Stimulated activated naive B cell treated with anti-CD40 and anti-IgM and Interleukin-4, amounts not matched to agents 10 μg/mL and 1 μg/mL and 100 μg/mL, for 72 hours (primary cell): ENCODE results near the gene ZNF423.

Experiments
- ATAC-seq, 2 donors: fragments of 150-1000 bp; cut with Tn5 transposase; replicated peaks; 2 replicates each; pipeline ENCODE4 v1.10.0; 2021; ENCODE audit warnings: moderate library complexity in 1 of 2
- DNase-seq: peaks from one replicate; pipeline ENCODE4 v3.0.0; 2021
- H3K27ac Mint-ChIP-seq: one replicate; pipeline ENCODE4 v1.8.0; 2022; ENCODE audit warnings: mild to moderate bottlenecking, mixed read lengths
- H3K27me3 Mint-ChIP-seq, 2 donors: one replicate each; pipeline ENCODE4 v1.8.0; 2022; ENCODE audit warnings: mixed read lengths in 2 of 2
- H3K36me3 Mint-ChIP-seq, 2 donors: one replicate each; pipeline ENCODE4 v1.8.0; 2022; ENCODE audit warnings: mixed read lengths in 2 of 2, mild to moderate bottlenecking in 1 of 2
- H3K4me1 Mint-ChIP-seq, 2 donors: one replicate each; pipeline ENCODE4 v1.8.0; 2022; ENCODE audit warnings: mixed read lengths in 2 of 2, mild to moderate bottlenecking in 1 of 2
- H3K4me3 Mint-ChIP-seq, 2 donors: one replicate each; pipeline ENCODE4 v1.8.0; 2022; ENCODE audit warnings: mild to moderate bottlenecking in 2 of 2, mixed read lengths in 2 of 2, moderate library complexity in 1 of 2
- H3K9me3 Mint-ChIP-seq, 2 donors: one replicate each; pipeline ENCODE4 v1.8.0; 2022; ENCODE audit warnings: mixed read lengths in 2 of 2, mild to moderate bottlenecking in 1 of 2

Gene ZNF423

DNA sequence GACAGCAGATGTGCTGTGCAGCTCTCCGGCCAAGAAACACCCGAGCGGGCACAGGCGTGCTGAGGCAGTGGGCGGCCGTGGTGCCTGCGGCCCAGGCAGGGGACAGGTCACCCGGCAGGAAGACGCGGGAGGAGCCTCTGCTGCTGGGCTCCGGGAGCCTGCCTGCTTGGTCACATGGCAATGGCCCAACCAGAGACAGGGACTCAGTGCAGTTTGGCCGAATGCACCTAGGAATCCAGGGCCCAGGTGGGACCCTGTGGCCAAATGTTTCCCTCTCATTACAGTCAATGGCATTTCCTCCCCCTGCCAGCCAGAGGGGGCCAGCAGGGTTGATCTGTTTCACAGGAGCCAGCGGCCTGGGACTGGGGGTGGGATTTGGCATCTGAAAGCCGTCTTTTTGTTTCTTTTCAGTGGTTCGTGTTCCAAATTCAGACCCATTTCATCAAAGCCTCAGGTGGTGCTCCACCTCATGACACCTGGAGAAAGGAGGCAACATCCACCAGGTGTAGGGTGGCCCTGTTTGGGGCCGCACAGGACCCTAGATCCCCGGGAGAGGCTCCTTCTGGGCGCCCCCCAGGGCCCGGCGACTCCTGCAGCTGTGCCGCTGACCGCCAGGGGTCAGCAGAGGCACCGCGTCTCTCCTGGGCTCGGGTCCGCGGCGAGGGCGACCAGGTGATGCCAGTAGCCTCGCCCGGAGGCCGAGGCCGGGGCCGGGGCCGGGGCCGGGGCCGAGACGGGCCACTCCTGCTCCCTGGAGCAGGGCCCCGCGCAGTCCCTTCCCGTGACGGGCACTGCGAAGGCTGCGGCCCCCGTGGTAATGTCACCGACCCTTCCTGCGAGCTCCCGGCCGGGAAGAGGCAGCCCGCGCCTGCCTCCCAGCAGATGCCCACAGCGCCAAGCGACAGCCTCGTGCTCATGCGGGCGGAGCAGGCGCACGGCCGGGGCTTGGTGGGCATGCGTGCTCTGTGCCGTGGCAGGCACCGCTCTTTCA, 363.8 kb downstream of the ZNF423 start:
- Mint-ChIP-seq H3K4me1 (peaks cover 10 to 26% of the 10 kb centered on the region in 2 donors), H3K36me3 (no peaks in the 10 kb centered on the region), H3K9me3 (peaks cover 0 to 2% of the 10 kb centered on the region in 2 donors), H3K4me3 (no peak overlapping the region), H3K27ac (no peak overlapping the region), H3K27me3 (peaks cover 18 to 32% of the 10 kb centered on the region in 2 donors)
- ATAC-seq (peak; percentile 70 to 73), DNase-seq (no peak)

DNA sequence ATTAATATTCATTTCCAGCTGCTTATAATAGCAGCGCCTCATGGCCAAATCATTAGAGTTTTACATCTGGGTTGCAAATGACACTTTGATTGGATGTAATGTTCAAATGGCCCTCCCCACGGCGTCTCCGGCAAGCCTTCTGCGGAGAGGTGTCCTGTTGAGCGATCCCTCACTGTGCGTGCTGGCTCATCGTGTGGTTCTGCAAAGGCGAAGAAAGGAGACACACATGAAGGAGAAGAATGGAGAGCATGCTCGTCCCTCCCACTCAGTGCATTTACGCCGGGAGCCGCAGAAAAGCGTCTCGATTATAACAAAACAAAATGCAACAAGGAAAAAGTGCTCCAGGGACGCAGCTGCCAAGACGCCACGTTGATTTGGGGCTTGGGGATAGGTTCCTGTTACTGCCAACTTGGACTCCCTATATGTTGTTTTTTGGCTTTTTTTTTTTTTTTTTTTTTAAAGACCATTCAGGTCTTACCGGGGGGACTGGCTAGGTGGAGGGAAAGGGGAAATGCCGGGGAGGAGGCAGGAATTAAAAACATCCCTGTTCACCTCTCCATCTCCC, 364.7 kb downstream of the ZNF423 start:
- no peak for DNase-seq
- Mint-ChIP-seq H3K36me3 (no peaks in the 10 kb centered on the region), H3K4me3 (no peak overlapping the region), H3K27ac (no peak overlapping the region), H3K27me3 (peaks cover 12 to 27% of the 10 kb centered on the region in 2 donors), H3K9me3 (no peaks in the 10 kb centered on the region), H3K4me1 (peaks cover 10 to 26% of the 10 kb centered on the region in 2 donors)
- no peak for ATAC-seq

DNA sequence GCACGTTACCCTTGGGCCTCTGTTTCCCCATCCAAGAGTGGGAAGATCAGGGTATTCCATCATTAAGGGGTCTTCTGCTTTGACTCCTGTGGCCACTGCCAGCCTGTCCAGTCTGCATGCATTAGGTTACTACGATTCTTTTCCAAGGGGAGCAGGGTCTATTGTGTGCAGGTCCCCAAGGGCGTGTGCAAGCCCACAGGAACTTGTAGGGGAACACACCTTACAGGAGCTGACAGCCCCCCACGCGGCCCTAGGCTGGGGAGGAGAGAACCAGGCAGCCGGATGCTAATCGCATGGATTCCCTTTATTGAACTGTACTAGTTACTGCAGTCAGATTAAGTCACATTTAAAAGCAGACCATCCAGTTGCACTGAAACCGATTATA, 365.6 kb downstream of the ZNF423 start:
- no peak for ATAC-seq
- DNase-seq: no peak
- Mint-ChIP-seq H3K27me3 (peaks cover 9 to 21% of the 10 kb centered on the region in 2 donors), H3K36me3 (no peaks in the 10 kb centered on the region), H3K4me3 (no peak overlapping the region), H3K9me3 (no peaks in the 10 kb centered on the region), H3K27ac (no peak overlapping the region), H3K4me1 (peaks cover 10 to 26% of the 10 kb centered on the region in 2 donors)

DNA sequence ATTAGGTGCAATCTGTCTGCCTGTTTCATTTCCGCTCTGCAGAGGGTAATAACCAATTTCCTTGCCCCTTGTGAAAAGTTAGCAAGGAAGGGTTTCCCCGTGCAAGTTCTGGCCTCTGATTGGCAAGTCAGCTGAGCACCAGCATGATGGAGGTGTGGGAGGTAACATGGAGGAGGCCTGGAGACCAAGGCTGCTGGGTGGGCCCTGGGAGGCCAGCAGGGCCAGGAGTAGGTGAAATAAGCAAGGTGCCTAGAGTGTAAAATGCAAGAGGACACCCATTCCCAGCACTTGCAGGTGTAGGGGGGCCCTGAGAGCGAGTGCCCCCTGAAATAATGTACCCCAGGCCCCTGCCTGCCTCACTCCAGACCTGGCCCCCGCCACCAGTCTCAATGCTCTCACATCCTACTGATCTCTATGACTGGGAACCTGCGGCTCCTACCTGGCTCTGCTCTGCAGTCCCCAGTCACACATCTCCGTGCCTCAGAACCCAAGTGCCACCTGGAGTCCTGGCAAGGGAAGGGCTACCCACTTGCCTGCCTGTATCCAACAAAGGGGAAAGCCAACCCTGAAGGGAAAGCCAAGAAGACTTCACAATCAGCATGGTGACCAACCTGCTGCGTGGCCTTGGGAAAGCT, 366.1 kb downstream of the ZNF423 start:
- ATAC-seq (no peak), DNase-seq (no peak)
- Mint-ChIP-seq H3K4me1 (peaks cover 8 to 23% of the 10 kb centered on the region in 2 donors), H3K27ac (no peak overlapping the region), H3K36me3 (no peaks in the 10 kb centered on the region), H3K27me3 (peaks cover 10 to 21% of the 10 kb centered on the region in 2 donors), H3K9me3 (no peaks in the 10 kb centered on the region), H3K4me3 (no peak overlapping the region)

DNA sequence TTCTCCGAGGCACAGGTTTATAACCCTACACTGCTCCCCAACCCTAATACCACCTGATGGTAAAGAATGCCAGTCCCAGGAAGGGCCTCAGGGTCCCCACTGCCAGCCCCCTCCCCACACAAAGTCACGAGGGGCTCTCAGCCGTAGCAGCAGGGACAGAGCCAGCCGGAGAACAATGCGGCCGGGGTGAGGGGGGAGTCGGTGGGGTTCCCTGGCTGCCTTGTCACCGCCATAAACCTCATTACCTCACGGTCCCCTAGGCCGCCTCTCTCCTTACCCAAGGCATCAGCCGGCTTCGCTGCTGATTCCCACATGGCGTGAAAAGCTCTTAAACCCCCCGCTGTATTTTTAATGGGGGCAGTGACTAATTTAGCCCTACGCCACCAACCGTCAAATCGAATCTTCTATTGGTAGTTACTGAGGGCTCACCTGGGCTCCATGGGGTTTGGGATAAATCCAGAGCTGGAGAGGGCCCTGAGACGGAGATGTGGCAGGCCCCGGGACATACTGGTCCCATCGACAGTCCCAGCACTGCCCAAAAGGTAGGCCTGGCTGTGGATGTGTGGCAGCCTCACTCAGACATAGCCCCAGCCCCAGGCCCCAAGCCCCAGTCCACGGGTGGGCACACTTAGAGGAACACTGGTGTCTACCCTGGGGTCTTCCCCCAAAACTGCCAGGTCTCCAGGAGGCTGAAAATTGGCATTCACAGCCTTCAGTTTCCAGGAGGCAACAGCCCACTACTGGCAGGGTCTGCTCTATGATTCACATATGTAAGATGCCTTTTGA, 367.0 kb downstream of the ZNF423 start:
- Mint-ChIP-seq H3K9me3 (no peaks in the 10 kb centered on the region), H3K27me3 (peaks cover 14 to 21% of the 10 kb centered on the region in 2 donors)
- no peak for ATAC-seq

DNA sequence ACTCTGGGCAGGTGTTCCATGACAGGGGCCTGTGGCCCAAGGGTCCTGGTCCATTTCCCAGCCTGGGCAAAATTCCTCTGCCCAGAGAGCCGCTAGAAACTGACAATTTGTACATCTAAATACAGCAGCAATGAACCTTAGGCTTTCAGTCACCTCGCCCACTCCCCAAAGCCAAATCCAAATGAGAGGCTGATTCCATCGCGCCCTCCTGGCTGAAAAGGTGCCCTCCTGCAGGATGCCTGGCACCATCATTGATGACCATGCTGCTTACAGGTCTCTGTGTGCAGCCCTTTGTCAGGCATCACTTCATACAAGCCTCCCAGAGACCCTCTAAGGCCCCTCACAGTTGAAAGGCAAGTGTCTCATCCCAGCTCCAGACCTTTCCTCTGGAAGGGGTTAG, 367.6 kb downstream of the ZNF423 start:
- no peak for ATAC-seq
- Mint-ChIP-seq H3K36me3 (no peaks in the 10 kb centered on the region), H3K4me1 (peaks cover 3 to 14% of the 10 kb centered on the region in 2 donors), H3K4me3 (no peak overlapping the region), H3K27ac (no peak overlapping the region), H3K27me3 (peaks cover 13 to 21% of the 10 kb centered on the region in 2 donors), H3K9me3 (no peaks in the 10 kb centered on the region)
- no peak for DNase-seq

More for the DNA sequence above, 367.0 kb downstream of the ZNF423 start:
- DNase-seq: no peak
- Mint-ChIP-seq H3K4me3 (no peak overlapping the region), H3K27ac (no peak overlapping the region), H3K36me3 (no peaks in the 10 kb centered on the region), H3K4me1 (peaks cover 3 to 15% of the 10 kb centered on the region in 2 donors)

DNA sequence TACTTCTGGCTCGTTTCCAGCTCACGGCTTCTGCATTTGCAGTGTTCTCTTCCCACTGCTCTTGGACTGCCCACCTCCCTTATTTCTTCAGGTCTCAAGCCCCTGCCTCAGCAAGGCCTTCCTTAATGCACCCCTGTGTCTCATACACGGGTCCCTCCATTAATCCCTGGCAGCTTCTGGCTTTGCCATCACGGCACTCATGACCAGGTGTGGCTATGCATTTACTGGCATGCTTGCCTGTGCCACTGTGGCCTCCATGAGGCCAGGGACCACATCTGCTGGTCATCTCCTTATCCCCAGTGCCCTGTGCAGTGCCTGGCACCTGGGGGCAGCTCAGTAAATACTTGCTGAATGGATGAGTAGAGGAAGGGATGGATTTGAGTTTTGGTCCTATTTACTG, 368.2 kb downstream of the ZNF423 start:
- Mint-ChIP-seq H3K4me1 (peaks cover 6 to 9% of the 10 kb centered on the region in 2 donors), H3K9me3 (no peaks in the 10 kb centered on the region), H3K27ac (no peak overlapping the region), H3K4me3 (no peak overlapping the region), H3K36me3 (no peaks in the 10 kb centered on the region), H3K27me3 (peaks cover 13 to 20% of the 10 kb centered on the region in 2 donors)
- ATAC-seq (no peak), DNase-seq (no peak)

DNA sequence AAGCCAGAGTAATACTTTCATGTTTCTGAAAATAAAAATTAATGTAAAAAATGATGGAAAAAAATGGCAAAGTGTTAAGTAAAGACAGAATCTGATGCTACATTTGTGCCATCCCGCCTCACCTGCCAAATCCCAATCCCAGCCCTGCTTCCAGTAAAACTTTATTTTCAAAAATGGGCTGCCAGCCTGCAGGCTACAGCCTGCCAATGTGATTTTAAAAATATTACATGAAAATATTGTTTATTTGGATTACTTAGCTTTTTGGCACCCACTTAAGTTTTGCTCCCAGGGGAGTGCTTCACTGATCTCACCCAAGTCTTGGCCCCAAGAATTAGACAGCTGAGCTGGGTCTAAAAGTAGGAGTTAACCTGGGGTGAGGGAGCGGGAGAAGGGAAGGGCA, 369.5 kb downstream of the ZNF423 start:
- Mint-ChIP-seq H3K27ac (no peak overlapping the region), H3K4me3 (no peak overlapping the region), H3K36me3 (no peaks in the 10 kb centered on the region), H3K4me1 (peaks cover 0 to 4% of the 10 kb centered on the region in 2 donors), H3K9me3 (no peaks in the 10 kb centered on the region), H3K27me3 (peaks cover 6 to 17% of the 10 kb centered on the region in 2 donors)
- ATAC-seq (no peak), DNase-seq (no peak)

DNA sequence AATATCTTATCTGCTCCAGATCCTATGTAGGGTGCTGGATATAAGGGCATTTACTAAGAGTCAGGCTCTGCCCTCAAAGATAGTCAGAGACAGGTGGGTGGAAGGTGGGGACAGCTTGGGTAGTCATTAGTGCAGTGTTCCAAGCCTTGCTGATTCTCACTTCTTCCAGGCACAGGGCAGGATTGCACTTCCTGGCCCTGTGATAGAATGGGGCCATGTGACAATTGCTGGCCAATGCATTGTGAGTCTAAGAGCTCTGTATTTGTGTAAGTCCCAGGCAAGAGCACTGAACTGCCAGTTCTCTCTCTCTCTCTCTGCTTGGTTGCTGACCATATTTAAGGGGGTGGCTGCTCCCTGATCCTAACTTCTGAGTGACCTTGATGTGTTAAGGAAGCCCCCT, 370.2 kb downstream of the ZNF423 start:
- Mint-ChIP-seq H3K4me1 (peaks cover 0 to 4% of the 10 kb centered on the region in 2 donors), H3K9me3 (no peaks in the 10 kb centered on the region), H3K36me3 (no peaks in the 10 kb centered on the region), H3K27ac (no peak overlapping the region), H3K4me3 (no peak overlapping the region), H3K27me3 (peaks cover 6 to 20% of the 10 kb centered on the region in 2 donors)
- DNase-seq (no peak), ATAC-seq (peak in 1 of 2 donors; percentile 26)

DNA sequence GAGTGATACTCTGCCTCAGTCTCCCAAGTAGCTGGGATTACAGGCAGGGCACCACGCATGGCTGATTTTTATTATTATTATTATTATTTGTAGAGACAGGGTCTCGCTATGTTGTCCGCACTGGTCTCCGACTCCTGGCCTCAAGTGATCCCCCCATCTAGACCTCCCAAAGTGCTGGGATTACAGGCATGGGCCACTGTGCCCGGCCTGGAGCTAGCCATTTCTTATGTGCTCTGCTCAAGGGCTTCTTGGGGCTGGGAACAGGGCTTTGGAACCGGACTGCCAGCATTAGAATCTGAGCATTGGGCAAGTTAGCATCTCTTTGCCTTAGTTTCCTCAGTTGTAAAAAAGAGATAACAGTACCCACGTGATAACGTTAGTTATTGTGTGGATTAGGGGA, 371.0 kb downstream of the ZNF423 start:
- H3K4me1 Mint-ChIP-seq: peaks cover 0 to 4% of the 10 kb centered on the region in 2 donors

DNA sequence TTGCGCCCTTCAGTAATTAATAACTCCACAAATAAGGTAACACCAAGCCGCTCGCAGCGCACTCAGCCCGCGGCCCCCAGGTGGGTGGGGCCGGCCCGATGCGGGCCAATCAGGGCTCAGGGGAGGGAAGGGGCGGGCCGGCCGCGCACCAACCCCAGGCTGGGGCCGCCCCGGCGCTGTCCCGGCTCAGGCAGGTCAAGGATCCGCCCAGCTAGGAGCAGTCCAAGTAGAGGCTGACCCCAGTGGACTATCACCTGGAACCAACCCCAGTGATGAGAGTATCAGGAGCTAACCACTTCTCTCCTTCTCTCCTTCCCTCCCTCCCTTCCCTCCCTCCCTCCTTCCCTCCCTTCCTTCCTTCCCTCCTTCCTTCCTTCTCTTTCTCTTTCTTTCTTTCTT, 371.5 kb downstream of the ZNF423 start:
- peaks cover 0 to 4% of the 10 kb centered on the region in 2 donors for H3K4me1 Mint-ChIP-seq
- ATAC-seq (peak; percentile 89 to 94), DNase-seq (no peak)
- no peaks in the 10 kb centered on the region for H3K9me3 Mint-ChIP-seq
- no peaks in the 10 kb centered on the region for H3K36me3 Mint-ChIP-seq
- peaks cover 6 to 20% of the 10 kb centered on the region in 2 donors for H3K27me3 Mint-ChIP-seq
- H3K4me3 Mint-ChIP-seq: peak overlapping the region in 1 of 2 donors; percentile 11
- no peak overlapping the region for H3K27ac Mint-ChIP-seq

More for the DNA sequence above, 371.0 kb downstream of the ZNF423 start:
- Mint-ChIP-seq H3K9me3 (no peaks in the 10 kb centered on the region), H3K27ac (no peak overlapping the region), H3K27me3 (peaks cover 6 to 20% of the 10 kb centered on the region in 2 donors), H3K4me3 (no peak overlapping the region), H3K36me3 (no peaks in the 10 kb centered on the region)
- ATAC-seq: no peak
- DNase-seq: no peak

DNA sequence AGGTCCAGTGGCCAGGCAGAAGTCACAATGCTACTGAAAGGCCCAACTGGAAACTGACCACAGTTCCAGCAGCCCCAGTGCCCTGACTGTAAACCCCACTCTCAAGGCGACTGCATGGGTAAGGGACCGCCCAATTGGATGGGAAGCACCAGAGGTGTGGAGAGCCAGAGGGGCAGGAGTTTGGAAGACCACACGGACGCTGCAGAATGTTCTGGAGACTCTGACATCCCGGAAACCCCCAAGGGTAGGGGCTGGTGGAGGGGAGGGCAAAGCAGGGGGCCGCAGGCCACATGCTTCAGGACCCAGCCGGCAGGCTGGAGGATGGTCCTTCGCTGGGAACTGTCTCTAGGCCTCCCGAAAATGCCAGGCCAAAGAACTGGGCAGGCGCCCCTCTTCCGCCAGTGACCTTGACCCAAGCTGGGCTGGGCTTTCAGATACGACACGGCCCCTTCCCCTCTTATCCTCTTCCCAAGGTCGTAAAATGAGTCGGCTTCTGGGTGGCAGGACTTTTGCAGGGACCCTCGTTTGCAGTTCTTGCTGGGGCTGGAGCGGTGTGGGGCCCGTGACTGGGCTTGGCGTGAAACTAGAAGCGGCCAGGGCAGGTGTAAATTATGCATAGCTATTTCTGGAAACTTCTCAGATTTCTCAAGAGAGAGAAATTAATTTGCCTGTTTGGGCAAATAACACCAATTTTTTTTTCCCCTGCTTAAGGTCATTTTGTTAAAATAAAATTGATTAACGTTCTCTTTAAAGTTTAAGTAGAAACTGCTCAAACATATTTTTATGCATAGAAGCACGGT, 372.1 kb downstream of the ZNF423 start:
- no peak overlapping the region for H3K27ac Mint-ChIP-seq
- H3K4me3 Mint-ChIP-seq: peak overlapping the region in 1 of 2 donors; percentile 11
- H3K4me1 Mint-ChIP-seq: peaks cover 0 to 4% of the 10 kb centered on the region in 2 donors
- peaks cover 6 to 20% of the 10 kb centered on the region in 2 donors for H3K27me3 Mint-ChIP-seq
- peak in 1 of 2 donors; percentile 19 for ATAC-seq
- DNase-seq: no peak
- no peaks in the 10 kb centered on the region for H3K36me3 Mint-ChIP-seq
- no peaks in the 10 kb centered on the region for H3K9me3 Mint-ChIP-seq

DNA sequence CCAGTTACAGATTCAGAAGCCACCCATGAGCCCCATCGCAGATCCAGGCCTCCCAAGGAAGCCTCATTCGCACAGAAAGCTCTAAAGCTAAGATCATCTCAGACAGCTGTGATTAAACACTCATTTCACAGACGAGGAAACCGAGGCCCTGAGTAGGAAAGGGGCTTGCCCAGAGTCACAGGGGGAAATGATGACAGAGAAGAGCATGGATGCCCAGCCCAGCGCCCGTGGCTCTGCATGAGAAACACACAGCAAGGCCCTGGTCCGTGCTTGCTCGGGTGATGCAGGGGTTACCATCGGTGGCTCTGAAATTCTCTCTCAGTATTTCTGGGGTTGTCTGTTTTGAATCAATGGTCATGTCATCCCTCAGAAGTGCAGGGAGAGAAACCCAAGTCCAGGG, 372.7 kb downstream of the ZNF423 start:
- ATAC-seq: no peak
- Mint-ChIP-seq H3K4me3 (no peak overlapping the region), H3K27me3 (peaks cover 6 to 20% of the 10 kb centered on the region in 2 donors), H3K9me3 (no peaks in the 10 kb centered on the region), H3K4me1 (peaks cover 0 to 4% of the 10 kb centered on the region in 2 donors), H3K27ac (no peak overlapping the region), H3K36me3 (no peaks in the 10 kb centered on the region)
- no peak for DNase-seq
